ENCODE results near the gene GLCE. TPM values are rescaled to one million over a fixed set of nuclear protein-coding genes. Genes with fewer than 3 reads are reported as not detected.

GLCE gene
- total RNA-seq, 4 donors from 2014 or later = 4.8 to 6.6 (median 5.6) TPM

- Histone ChIP-seq H3K27me3 (peaks cover under 1 to 2% (median 2%) of the 10 kb centered on the region in 3 donors), H3K27ac (no peak overlapping the region), H3K36me3 (no peaks in the 10 kb centered on the region), H3K4me3 (no peak overlapping the region), H3K4me1 (no peaks in the 10 kb centered on the region), H3K9me3 (no peaks in the 10 kb centered on the region)
- in situ Hi-C loops (cut with MboI; ENCODE audit: low sequenced_read_pairs in 4 of 4) = no loop called here
- no peak for ATAC-seq
- intact Hi-C loops (cut with DNase I; ENCODE audit: low total_unique reads) = no loop called here
- no peak for TF ChIP-seq POLR2A (IDR thresholded peaks at IDR 0.05)
- no peak for TF ChIP-seq CTCF (IDR thresholded peaks at IDR 0.05 in 4 of 5, conservative IDR thresholded peaks at IDR 0.05 in 1 of 5)
- no peak for DNase-seq
These were observed 133.5 kb downstream of the GLCE start for GRCh38 chr15:69293741-69294615.

GRCh38 chr15:69296606-69297005 lies 136.2 kb downstream of the GLCE start:
- peaks cover 14 to 24% (median 22%) of the 10 kb centered on the region in 3 donors for H3K27me3 ChIP-seq
- TF ChIP-seq POLR2A (IDR thresholded peaks at IDR 0.05) (no peak), CTCF (IDR thresholded peaks at IDR 0.05 in 4 of 5, conservative IDR thresholded peaks at IDR 0.05 in 1 of 5) (no peak)
- DNase-seq = no peak
- no peak overlapping the region for H3K4me3 ChIP-seq
- H3K4me1 ChIP-seq = no peaks in the 10 kb centered on the region
- ATAC-seq = no peak
- H3K27ac ChIP-seq = no peak overlapping the region
- intact Hi-C loops (cut with DNase I; ENCODE audit: low total_unique reads) = no loop called here
- in situ Hi-C loops (cut with MboI; ENCODE audit: low sequenced_read_pairs in 4 of 4) = no loop called here
- no peaks in the 10 kb centered on the region for H3K36me3 ChIP-seq
- no peaks in the 10 kb centered on the region for H3K9me3 ChIP-seq

- no peak for ATAC-seq
- no peaks in the 10 kb centered on the region for H3K4me1 ChIP-seq
- H3K27me3 ChIP-seq = peaks cover 24 to 29% (median 24%) of the 10 kb centered on the region in 3 donors
- no peaks in the 10 kb centered on the region for H3K9me3 ChIP-seq
- TF ChIP-seq CTCF (IDR thresholded peaks at IDR 0.05 in 4 of 5, conservative IDR thresholded peaks at IDR 0.05 in 1 of 5) = no peak
- TF ChIP-seq POLR2A (IDR thresholded peaks at IDR 0.05) = no peak
- intact Hi-C loops (cut with DNase I; ENCODE audit: low total_unique reads) = no loop called here
- DNase-seq = no peak
- H3K4me3 ChIP-seq = no peak overlapping the region
- in situ Hi-C loops (cut with MboI; ENCODE audit: low sequenced_read_pairs in 4 of 4) = no loop called here
- H3K27ac ChIP-seq = no peak overlapping the region
- H3K36me3 ChIP-seq = no peaks in the 10 kb centered on the region
These were observed 137.4 kb downstream of the GLCE start for GRCh38 chr15:69297642-69298353.

- ATAC-seq (no peak), DNase-seq (no peak)
- H3K27ac ChIP-seq = no peak overlapping the region
These were observed 137.9 kb downstream of the GLCE start for GRCh38 chr15:69298354-69298696.

More at GRCh38 chr15:69298354-69298696, 137.9 kb downstream of the GLCE start:
- H3K4me3 ChIP-seq = peak overlapping the region in 3 of 4 donors; percentile 48 to 58 (median 53)
- TF ChIP-seq POLR2A (IDR thresholded peaks at IDR 0.05) (no peak), CTCF (IDR thresholded peaks at IDR 0.05 in 4 of 5, conservative IDR thresholded peaks at IDR 0.05 in 1 of 5) (no peak)
- H3K4me1 ChIP-seq = no peaks in the 10 kb centered on the region
- H3K9me3 ChIP-seq = no peaks in the 10 kb centered on the region
- H3K36me3 ChIP-seq = no peaks in the 10 kb centered on the region
- peaks cover 24 to 29% (median 26%) of the 10 kb centered on the region in 3 donors for H3K27me3 ChIP-seq
- in situ Hi-C loops (cut with MboI; ENCODE audit: low sequenced_read_pairs in 4 of 4) = no loop called here
- intact Hi-C loops (cut with DNase I; ENCODE audit: low total_unique reads) = no loop called here
